ENCODE data around the gene CDCA8. TPM values are rescaled to one million over a fixed set of nuclear protein-coding genes. Genes with fewer than 3 reads are reported as not detected.
A peak's percentile ranks its signal among the peaks of the same experiment; 100 is the strongest.

Gene CDCA8
- total and polyA plus RNA-seq, 2 of the 4 experiments (the other 2 are of a cell fraction) = 5.9 to 25.7 TPM

GRCh38 chr1:37704966-37705365 lies 12.7 kb downstream of the CDCA8 start:
- no peak overlapping the region for H2BK120ac ChIP-seq (ENCODE audit: low read depth, low read length)
- H3K18ac ChIP-seq (ENCODE audit: low read depth, low read length) = no peak overlapping the region
- peak overlapping the region; percentile 87; the same call in 1 of the 2 replicates for H3K4me2 ChIP-seq (ENCODE audit: low read depth, low read length)
- no peak overlapping the region for H3K56ac ChIP-seq (ENCODE audit: extremely low read depth, insufficient read depth, low read length)
- no peaks in the 10 kb centered on the region for H3K27me3 ChIP-seq (ENCODE audit: control insufficient read depth, insufficient read depth, low read length)
- H3K9me1 ChIP-seq (ENCODE audit: insufficient read depth, low read length) = peaks cover 3% of the 10 kb centered on the region; the same call in 1 of the 2 replicates
- H2AK9ac ChIP-seq (replicated peaks; ENCODE audit: low read depth, low read length, poor library complexity) = no peak overlapping the region
- no peak overlapping the region for H4K91ac ChIP-seq (ENCODE audit: insufficient read depth, low read depth, low read length)
- H3K36me3 ChIP-seq (ENCODE audit: control insufficient read depth, insufficient read depth, low read length) = peaks cover 30% of the 10 kb centered on the region
- peak; percentile 54 for ATAC-seq (ENCODE audit: low read depth)
- H2BK5ac ChIP-seq (ENCODE audit: low read depth, low read length, poor library complexity, severe bottlenecking) = no peak overlapping the region
- no peaks in the 10 kb centered on the region for H3K9me3 ChIP-seq (ENCODE audit: control insufficient read depth, insufficient read depth, low read length)
- no peak overlapping the region for H4K8ac ChIP-seq (ENCODE audit: low read depth in 2 of 2, low read length in 2 of 2)
- dilution Hi-C loops (cut with HindIII; ENCODE audit: low sequenced_read_pairs, unreplicated experiment) (no loop called here), in situ Hi-C loops (cut with MboI; ENCODE audit: low sequenced_read_pairs) (no loop called here), intact Hi-C loops (cut with micrococcal nuclease) (no loop called here)
- peak; percentile 44 for DNase-seq
- H3K23ac ChIP-seq (ENCODE audit: low read depth, low read length) = no peak overlapping the region
- H3K4me3 ChIP-seq (ENCODE audit: insufficient read depth, low read depth, low read length) = no peak overlapping the region
- H2BK20ac ChIP-seq (ENCODE audit: low read depth, low read length) = no peak overlapping the region
- H3K4ac ChIP-seq (ENCODE audit: low read depth, low read length) = no peak overlapping the region
- ChIA-PET CTCF (interaction anchor here (0.7 kb wide), 2 partner anchors 16 to 858 kb away, joined by 3 to 4 read pairs; no protein-coding TSS in a partner anchor), POLR2A (ENCODE audit: unreplicated experiment) (no interaction called here)
- H3K9ac ChIP-seq (ENCODE audit: low read depth, low read length) = no peak overlapping the region
- H3K27ac ChIP-seq (ENCODE audit: insufficient read depth, low read length) = no peak overlapping the region
- WGBS, 2 experiments (ENCODE audit: extremely low coverage in 2 of 2, insufficient read length in 1 of 2) = no CpG with 5 or more reads among the region's 3 CpGs
- no peaks in the 10 kb centered on the region for H4K20me1 ChIP-seq (ENCODE audit: insufficient read depth, low read length)
- H3K14ac ChIP-seq (replicated peaks; ENCODE audit: low read depth, low read length) = no peak overlapping the region
- H4K5ac ChIP-seq (ENCODE audit: low read depth, low read length) = no peak overlapping the region
- no peak overlapping the region for H2AFZ ChIP-seq (replicated peaks; ENCODE audit: low read length, poor library complexity)
- TF ChIP-seq BHLHE40 (IDR thresholded peaks at IDR 0.05; ENCODE audit: low read depth, low read length) (no peak), CHD1 (IDR thresholded peaks at IDR 0.05; ENCODE audit: low read depth, low read length) (no peak), SMC3 (IDR thresholded peaks at IDR 0.05; ENCODE audit: low read depth, low read length) (no peak), MAFK (IDR thresholded peaks at IDR 0.05; ENCODE audit: low read depth, low read length) (no peak), MXI1 (IDR thresholded peaks at IDR 0.05; ENCODE audit: borderline replicate concordance, low read depth, low read length) (no peak)
- TF ChIP-seq, protein P1, sequence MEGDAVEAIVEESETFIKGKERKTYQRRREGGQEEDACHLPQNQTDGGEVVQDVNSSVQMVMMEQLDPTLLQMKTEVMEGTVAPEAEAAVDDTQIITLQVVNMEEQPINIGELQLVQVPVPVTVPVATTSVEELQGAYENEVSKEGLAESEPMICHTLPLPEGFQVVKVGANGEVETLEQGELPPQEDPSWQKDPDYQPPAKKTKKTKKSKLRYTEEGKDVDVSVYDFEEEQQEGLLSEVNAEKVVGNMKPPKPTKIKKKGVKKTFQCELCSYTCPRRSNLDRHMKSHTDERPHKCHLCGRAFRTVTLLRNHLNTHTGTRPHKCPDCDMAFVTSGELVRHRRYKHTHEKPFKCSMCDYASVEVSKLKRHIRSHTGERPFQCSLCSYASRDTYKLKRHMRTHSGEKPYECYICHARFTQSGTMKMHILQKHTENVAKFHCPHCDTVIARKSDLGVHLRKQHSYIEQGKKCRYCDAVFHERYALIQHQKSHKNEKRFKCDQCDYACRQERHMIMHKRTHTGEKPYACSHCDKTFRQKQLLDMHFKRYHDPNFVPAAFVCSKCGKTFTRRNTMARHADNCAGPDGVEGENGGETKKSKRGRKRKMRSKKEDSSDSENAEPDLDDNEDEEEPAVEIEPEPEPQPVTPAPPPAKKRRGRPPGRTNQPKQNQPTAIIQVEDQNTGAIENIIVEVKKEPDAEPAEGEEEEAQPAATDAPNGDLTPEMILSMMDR (conservative IDR thresholded peaks at IDR 0.05; ENCODE audit: low read depth, low read length) = no peak
- H3K4me1 ChIP-seq (ENCODE audit: control insufficient read depth, insufficient read depth, low read length) = peaks cover 4% of the 10 kb centered on the region; the same call in 1 of the 2 replicates
- BruUV-seq (replicated peaks) = no TSS peak
- peaks cover 5 to 9% of the 10 kb centered on the region in 2 experiments; a peak in 2 of 4 replicates for H3K79me1 ChIP-seq (ENCODE audit: low read depth in 1 of 2, low read length in 2 of 2)
- no peak overlapping the region for H2AK5ac ChIP-seq (ENCODE audit: low read depth, low read length)
- no peak overlapping the region for H2BK15ac ChIP-seq (ENCODE audit: low read depth, low read length)

Data from IMR-90 (cell line).